RWPE2 (cell line): ENCODE measurements around the gene ATXN7.

Experiments
- ATAC-seq: fragments of 200-7000 bp; cut with Tn5 transposase; 3 replicates; pipeline ENCODE4 v1.9.1; 2021; ENCODE audit warnings: low read depth
- DNase-seq: peaks from one replicate; pipeline ENCODE4 v3.0.0-alpha.2; 2020; ENCODE audit warnings: low spot score
- H3K27ac ChIP-seq: fragments of 450-650 bp; 2 replicates; pipeline ENCODE4 v1.5.1; 2017; ENCODE audit warnings: mild to moderate bottlenecking; ENCODE audit not compliant: poor library complexity, severe bottlenecking
- H3K27me3 ChIP-seq: fragments of 250-450 bp; sonication (Bioruptor Pico); 2 replicates; pipeline ENCODE4 v1.5.1; 2021; ENCODE audit warnings: mild to moderate bottlenecking, moderate library complexity; ENCODE audit not compliant: insufficient read depth, poor library complexity, severe bottlenecking
- H3K36me3 ChIP-seq: fragments of 250-450 bp; sonication (Bioruptor Pico); 2 replicates; pipeline ENCODE4 v1.5.1; 2020; ENCODE audit warnings: low read depth, mild to moderate bottlenecking, moderate library complexity
- H3K4me1 ChIP-seq: fragments of 250-450 bp; sonication (Bioruptor Pico); 2 replicates; pipeline ENCODE4 v1.5.1; 2021; ENCODE audit warnings: mild to moderate bottlenecking, moderate library complexity; ENCODE audit not compliant: insufficient read depth, poor library complexity, severe bottlenecking
- H3K4me3 ChIP-seq: fragments of 250-450 bp; sonication (Bioruptor Pico); 2 replicates; pipeline ENCODE4 v1.5.1; 2021; ENCODE audit warnings: mild to moderate bottlenecking, moderate library complexity; ENCODE audit not compliant: severe bottlenecking
- H3K9me3 ChIP-seq: fragments of 250-450 bp; sonication (Bioruptor Pico); 2 replicates; pipeline ENCODE4 v1.5.1; 2021; ENCODE audit warnings: mild to moderate bottlenecking, moderate library complexity; ENCODE audit not compliant: severe bottlenecking
- CTCF ChIP-seq: fragments of 450-650 bp; IDR thresholded peaks from one replicate; pipeline ENCODE4 v1.5.1; 2017; ENCODE audit warnings: mild to moderate bottlenecking, moderate library complexity; ENCODE audit not compliant: poor library complexity, severe bottlenecking

Gene ATXN7

GRCh38 chr3:63869940-63870614, 6.4 kb downstream of the ATXN7 start:
- Histone ChIP-seq H3K4me3 (no peak overlapping the region), H3K36me3 (peaks cover 6% of the 10 kb centered on the region)
- TF ChIP-seq CTCF: no peak

GRCh38 chr3:63870615-63871005, 6.9 kb downstream of the ATXN7 start:
- no peak for ATAC-seq
- Histone ChIP-seq H3K4me3 (no peak overlapping the region), H3K9me3 (no peaks in the 10 kb centered on the region), H3K4me1 (peaks cover 14% of the 10 kb centered on the region), H3K27me3 (no peaks in the 10 kb centered on the region), H3K27ac (no peak overlapping the region), H3K36me3 (peaks cover 6% of the 10 kb centered on the region)
- DNase-seq: no peak
- no peak for TF ChIP-seq CTCF

More at GRCh38 chr3:63869940-63870614, 6.4 kb downstream of the ATXN7 start:
- Histone ChIP-seq H3K27me3 (no peaks in the 10 kb centered on the region), H3K27ac (no peak overlapping the region), H3K4me1 (peaks cover 14% of the 10 kb centered on the region), H3K9me3 (no peaks in the 10 kb centered on the region)
- DNase-seq (no peak), ATAC-seq (no peak)

- H3K27me3 ChIP-seq: no peaks in the 10 kb centered on the region
- peak; percentile 98 for ATAC-seq
- no peak for TF ChIP-seq CTCF
- DNase-seq: peak; percentile 61
- no peaks in the 10 kb centered on the region for H3K9me3 ChIP-seq
- H3K4me1 ChIP-seq: peaks cover 14% of the 10 kb centered on the region
- H3K36me3 ChIP-seq: no peaks in the 10 kb centered on the region
- H3K4me3 ChIP-seq: no peak overlapping the region
- H3K27ac ChIP-seq: peak overlapping the region; percentile 41
Observed at GRCh38 chr3:63872135-63872924, 8.7 kb downstream of the ATXN7 start.

- Histone ChIP-seq H3K4me1 (peaks cover 14% of the 10 kb centered on the region), H3K27ac (no peak overlapping the region), H3K36me3 (no peaks in the 10 kb centered on the region), H3K4me3 (no peak overlapping the region), H3K27me3 (no peaks in the 10 kb centered on the region), H3K9me3 (no peaks in the 10 kb centered on the region)
- no peak for DNase-seq
- no peak for TF ChIP-seq CTCF
- ATAC-seq: no peak
Observed at GRCh38 chr3:63874769-63875168, 11.1 kb downstream of the ATXN7 start.

GRCh38 chr3:63875510-63875909, 11.8 kb downstream of the ATXN7 start:
- H3K9me3 ChIP-seq: no peaks in the 10 kb centered on the region
- ATAC-seq: no peak
- no peak for TF ChIP-seq CTCF
- H3K4me1 ChIP-seq: peaks cover 14% of the 10 kb centered on the region
- DNase-seq: no peak
- no peaks in the 10 kb centered on the region for H3K36me3 ChIP-seq
- H3K4me3 ChIP-seq: no peak overlapping the region
- H3K27me3 ChIP-seq: no peaks in the 10 kb centered on the region
- H3K27ac ChIP-seq: no peak overlapping the region
